ENCODE measurements around the gene EGFR.

Gene EGFR

GRCh38 chr7:55059021-55059420 lies 40.2 kb downstream of the EGFR start:
- H3K27me3 ChIP-seq (ENCODE audit: control insufficient read depth in 3 of 3, insufficient read depth in 3 of 3, low read depth in 1 of 3, low read length in 3 of 3) = no peaks in the 10 kb centered on the region
- H3K9ac ChIP-seq (ENCODE audit: low read depth, low read length, poor library complexity) = no peak overlapping the region
- no peak overlapping the region for H3K4me3 ChIP-seq (ENCODE audit: low read length in 2 of 2)
- no peaks in the 10 kb centered on the region for H3K79me1 ChIP-seq (ENCODE audit: low read depth, low read length)
- H3K23ac ChIP-seq (ENCODE audit: low read depth, low read length, poor library complexity) = no peak overlapping the region
- H2AFZ ChIP-seq (ENCODE audit: low read length) = no peak overlapping the region
- no peak overlapping the region for H2AK5ac ChIP-seq (ENCODE audit: low read depth, low read length)
- no peak overlapping the region for H3K18ac ChIP-seq (ENCODE audit: low read length)
- no peak overlapping the region for H3K27ac ChIP-seq (replicated peaks; ENCODE audit: low read length)
- H4K8ac ChIP-seq (ENCODE audit: low read depth, low read length) = no peak overlapping the region
- no peak overlapping the region for H2BK120ac ChIP-seq (ENCODE audit: low read depth, low read length)
- no peak overlapping the region for H2BK5ac ChIP-seq (ENCODE audit: low read length)
- peaks cover 0 to 3% of the 10 kb centered on the region in 2 donors for H3K9me3 ChIP-seq (replicated peaks in 1 of 2; ENCODE audit: control insufficient read depth in 2 of 2, insufficient read depth in 1 of 2, low read depth in 1 of 2, low read length in 2 of 2)
- H3K4me1 ChIP-seq (ENCODE audit: control insufficient read depth in 2 of 2, insufficient read depth in 1 of 2, low read depth in 1 of 2, low read length in 2 of 2) = peaks cover 5 to 6% of the 10 kb centered on the region in 2 donors
- no peaks in the 10 kb centered on the region for H3K36me3 ChIP-seq (replicated peaks in 1 of 2; ENCODE audit: control insufficient read depth in 2 of 2, insufficient read depth in 2 of 2, low read length in 2 of 2)
- no peak overlapping the region for H3K4ac ChIP-seq (ENCODE audit: low read length)
- no peak overlapping the region for H4K91ac ChIP-seq (ENCODE audit: low read depth, low read length, poor library complexity)
- no peak overlapping the region for H2BK12ac ChIP-seq (ENCODE audit: low read length)
- H2BK15ac ChIP-seq (ENCODE audit: low read length) = no peak overlapping the region
- WGBS, 2 donors (ENCODE audit: extremely low coverage in 2 of 2, insufficient read length in 2 of 2, insufficient replicate concordance in 1 of 2) = no CpG with 5 or more reads among the region's 2 CpGs
- H3K4me2 ChIP-seq (ENCODE audit: insufficient read depth, low read length, poor library complexity, severe bottlenecking) = no peak overlapping the region
- DNase-seq (ENCODE audit: low spot score) = no peak
- H3K14ac ChIP-seq (ENCODE audit: low read length) = no peak overlapping the region

- no peak overlapping the region for H2BK120ac ChIP-seq (ENCODE audit: low read depth, low read length)
Observed at GRCh38 chr7:55060085-55060484, 41.3 kb downstream of the EGFR start.

GRCh38 chr7:55060636-55061022 lies 41.8 kb downstream of the EGFR start:
- no peak overlapping the region for H3K9ac ChIP-seq (ENCODE audit: low read depth, low read length, poor library complexity)
- H3K27ac ChIP-seq (replicated peaks; ENCODE audit: low read length) = no peak overlapping the region
- H3K14ac ChIP-seq (ENCODE audit: low read length) = no peak overlapping the region
- no peak overlapping the region for H2BK15ac ChIP-seq (ENCODE audit: low read length)
- WGBS, 2 donors (ENCODE audit: extremely low coverage in 2 of 2, insufficient read length in 2 of 2, insufficient replicate concordance in 1 of 2) = no CpG with 5 or more reads among the region's 6 CpGs
- H3K4me2 ChIP-seq (ENCODE audit: insufficient read depth, low read length, poor library complexity, severe bottlenecking) = no peak overlapping the region
- no peaks in the 10 kb centered on the region for H3K79me1 ChIP-seq (ENCODE audit: low read depth, low read length)
- no peaks in the 10 kb centered on the region for H3K36me3 ChIP-seq (replicated peaks in 1 of 2; ENCODE audit: control insufficient read depth in 2 of 2, insufficient read depth in 2 of 2, low read length in 2 of 2)
- H2BK12ac ChIP-seq (ENCODE audit: low read length) = no peak overlapping the region
- no peak overlapping the region for H3K23ac ChIP-seq (ENCODE audit: low read depth, low read length, poor library complexity)
- H2AK5ac ChIP-seq (ENCODE audit: low read depth, low read length) = no peak overlapping the region
- H3K18ac ChIP-seq (ENCODE audit: low read length) = no peak overlapping the region
- no peak for DNase-seq (ENCODE audit: low spot score)
- no peaks in the 10 kb centered on the region for H3K27me3 ChIP-seq (ENCODE audit: control insufficient read depth in 3 of 3, insufficient read depth in 3 of 3, low read depth in 1 of 3, low read length in 3 of 3)
- no peak overlapping the region for H2AFZ ChIP-seq (ENCODE audit: low read length)
- no peak overlapping the region for H4K8ac ChIP-seq (ENCODE audit: low read depth, low read length)
- H3K4me1 ChIP-seq (ENCODE audit: control insufficient read depth in 2 of 2, insufficient read depth in 1 of 2, low read depth in 1 of 2, low read length in 2 of 2) = peaks cover 13 to 14% of the 10 kb centered on the region in 2 donors
- peaks cover 0 to 3% of the 10 kb centered on the region in 2 donors for H3K9me3 ChIP-seq (replicated peaks in 1 of 2; ENCODE audit: control insufficient read depth in 2 of 2, insufficient read depth in 1 of 2, low read depth in 1 of 2, low read length in 2 of 2)
- no peak overlapping the region for H3K4ac ChIP-seq (ENCODE audit: low read length)
- H2BK5ac ChIP-seq (ENCODE audit: low read length) = no peak overlapping the region
- no peak overlapping the region for H2BK120ac ChIP-seq (ENCODE audit: low read depth, low read length)
- no peak overlapping the region for H4K91ac ChIP-seq (ENCODE audit: low read depth, low read length, poor library complexity)
- H3K4me3 ChIP-seq (ENCODE audit: low read length in 2 of 2) = no peak overlapping the region

More at GRCh38 chr7:55060085-55060484, 41.3 kb downstream of the EGFR start:
- Histone ChIP-seq H3K79me1 (ENCODE audit: low read depth, low read length) (no peaks in the 10 kb centered on the region), H2BK12ac (ENCODE audit: low read length) (no peak overlapping the region), H3K4ac (ENCODE audit: low read length) (no peak overlapping the region), H2BK15ac (ENCODE audit: low read length) (no peak overlapping the region), H4K8ac (ENCODE audit: low read depth, low read length) (no peak overlapping the region), H3K9me3 (replicated peaks in 1 of 2; ENCODE audit: control insufficient read depth in 2 of 2, insufficient read depth in 1 of 2, low read depth in 1 of 2, low read length in 2 of 2) (peaks cover 0 to 3% of the 10 kb centered on the region in 2 donors), H3K4me1 (ENCODE audit: control insufficient read depth in 2 of 2, insufficient read depth in 1 of 2, low read depth in 1 of 2, low read length in 2 of 2) (peaks cover 9 to 11% of the 10 kb centered on the region in 2 donors), H3K4me3 (ENCODE audit: low read length in 2 of 2) (no peak overlapping the region), H2AK5ac (ENCODE audit: low read depth, low read length) (no peak overlapping the region), H4K91ac (ENCODE audit: low read depth, low read length, poor library complexity) (no peak overlapping the region), H3K18ac (ENCODE audit: low read length) (no peak overlapping the region), H3K23ac (ENCODE audit: low read depth, low read length, poor library complexity) (no peak overlapping the region), H3K27ac (replicated peaks; ENCODE audit: low read length) (no peak overlapping the region), H2BK5ac (ENCODE audit: low read length) (no peak overlapping the region), H3K9ac (ENCODE audit: low read depth, low read length, poor library complexity) (no peak overlapping the region), H3K14ac (ENCODE audit: low read length) (no peak overlapping the region), H3K36me3 (replicated peaks in 1 of 2; ENCODE audit: control insufficient read depth in 2 of 2, insufficient read depth in 2 of 2, low read length in 2 of 2) (no peaks in the 10 kb centered on the region), H2AFZ (ENCODE audit: low read length) (no peak overlapping the region), H3K4me2 (ENCODE audit: insufficient read depth, low read length, poor library complexity, severe bottlenecking) (no peak overlapping the region), H3K27me3 (ENCODE audit: control insufficient read depth in 3 of 3, insufficient read depth in 3 of 3, low read depth in 1 of 3, low read length in 3 of 3) (no peaks in the 10 kb centered on the region)
- no peak for DNase-seq (ENCODE audit: low spot score)
- WGBS, 2 donors (ENCODE audit: extremely low coverage in 2 of 2, insufficient read length in 2 of 2, insufficient replicate concordance in 1 of 2) = no CpG with 5 or more reads among the region's 2 CpGs

- Histone ChIP-seq H3K4me3 (ENCODE audit: low read length in 2 of 2) (no peak overlapping the region), H3K4ac (ENCODE audit: low read length) (no peak overlapping the region), H3K4me2 (ENCODE audit: insufficient read depth, low read length, poor library complexity, severe bottlenecking) (no peak overlapping the region), H3K27ac (replicated peaks; ENCODE audit: low read length) (no peak overlapping the region), H3K27me3 (ENCODE audit: control insufficient read depth in 3 of 3, insufficient read depth in 3 of 3, low read depth in 1 of 3, low read length in 3 of 3) (no peaks in the 10 kb centered on the region), H2AK5ac (ENCODE audit: low read depth, low read length) (no peak overlapping the region), H3K36me3 (replicated peaks in 1 of 2; ENCODE audit: control insufficient read depth in 2 of 2, insufficient read depth in 2 of 2, low read length in 2 of 2) (no peaks in the 10 kb centered on the region), H3K9ac (ENCODE audit: low read depth, low read length, poor library complexity) (no peak overlapping the region), H3K14ac (ENCODE audit: low read length) (no peak overlapping the region), H3K18ac (ENCODE audit: low read length) (no peak overlapping the region), H2BK120ac (ENCODE audit: low read depth, low read length) (no peak overlapping the region), H3K9me3 (replicated peaks in 1 of 2; ENCODE audit: control insufficient read depth in 2 of 2, insufficient read depth in 1 of 2, low read depth in 1 of 2, low read length in 2 of 2) (peaks cover 0 to 3% of the 10 kb centered on the region in 2 donors), H2BK12ac (ENCODE audit: low read length) (no peak overlapping the region), H3K4me1 (ENCODE audit: control insufficient read depth in 2 of 2, insufficient read depth in 1 of 2, low read depth in 1 of 2, low read length in 2 of 2) (peaks cover 22 to 26% of the 10 kb centered on the region in 2 donors), H2BK15ac (ENCODE audit: low read length) (no peak overlapping the region), H2AFZ (ENCODE audit: low read length) (no peak overlapping the region), H3K79me1 (ENCODE audit: low read depth, low read length) (no peaks in the 10 kb centered on the region), H4K8ac (ENCODE audit: low read depth, low read length) (no peak overlapping the region), H3K23ac (ENCODE audit: low read depth, low read length, poor library complexity) (no peak overlapping the region), H2BK5ac (ENCODE audit: low read length) (no peak overlapping the region), H4K91ac (ENCODE audit: low read depth, low read length, poor library complexity) (no peak overlapping the region)
- no peak for DNase-seq (ENCODE audit: low spot score)
- WGBS, 2 donors (ENCODE audit: extremely low coverage in 2 of 2, insufficient read length in 2 of 2, insufficient replicate concordance in 1 of 2) = no CpG with 5 or more reads among the region's 10 CpGs
Observed at GRCh38 chr7:55061726-55062499, 43.1 kb downstream of the EGFR start.
